Astrocyte of the cerebellum (primary cell): ENCODE results near the gene PLCE1.
A peak's percentile ranks its signal among the peaks of the same experiment; 100 is the strongest.

Source experiments
- DNase-seq: peaks from one replicate; pipeline ENCODE4 v3.0.0-alpha.2; 2011; ENCODE audit warnings: low read depth
- H3K4me3 ChIP-seq: 2 replicates; pipeline ENCODE4 v1.5.1; 2011; ENCODE audit warnings: mild to moderate bottlenecking, low read depth, low read length, moderate library complexity
- in situ Hi-C: cut with HindIII; loops from 2 replicates; pipeline ENCODE4 v1.10.0; 2017; ENCODE audit warnings: low sequenced_read_pairs
- TF ChIP-seq, protein P1 (sequence below): IDR thresholded peaks from 2 replicates; pipeline ENCODE4 v1.5.1; 2012; ENCODE audit warnings: low read length, low read depth, moderate library complexity, mild to moderate bottlenecking; ENCODE audit errors: missing control alignments

The PLCE1 gene

DNA sequence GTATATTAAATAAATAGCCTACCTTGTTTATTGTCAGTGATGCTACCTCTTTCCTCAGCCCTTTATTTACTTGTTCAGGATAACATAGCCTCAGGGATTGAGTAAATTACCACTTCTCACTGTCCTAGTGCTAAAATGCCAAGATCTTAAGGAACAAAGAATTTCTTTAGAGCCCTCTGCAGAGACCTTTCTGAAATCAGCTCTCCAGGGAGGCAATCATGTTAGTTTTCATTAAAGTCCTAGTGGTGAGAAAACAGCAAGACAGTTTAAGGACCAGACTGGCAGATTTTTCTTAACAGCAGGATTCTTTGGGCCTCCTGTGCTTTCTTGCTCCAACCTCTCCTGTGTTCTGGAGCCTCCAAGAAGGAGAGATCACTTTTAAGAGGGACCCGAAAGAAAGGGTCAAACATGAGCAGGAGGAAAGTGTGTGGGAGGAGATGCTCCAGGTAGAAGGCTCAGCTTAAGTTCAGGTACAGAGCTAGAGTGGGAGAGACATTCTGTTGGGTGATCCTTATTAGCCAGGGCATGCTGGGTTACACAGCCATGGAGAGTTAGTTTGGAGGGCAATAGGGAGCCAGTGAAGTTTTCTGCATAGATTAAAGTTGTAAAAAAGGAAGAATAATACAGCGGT lies 1.2 kb upstream of the PLCE1 start:
- TF ChIP-seq, protein P1, sequence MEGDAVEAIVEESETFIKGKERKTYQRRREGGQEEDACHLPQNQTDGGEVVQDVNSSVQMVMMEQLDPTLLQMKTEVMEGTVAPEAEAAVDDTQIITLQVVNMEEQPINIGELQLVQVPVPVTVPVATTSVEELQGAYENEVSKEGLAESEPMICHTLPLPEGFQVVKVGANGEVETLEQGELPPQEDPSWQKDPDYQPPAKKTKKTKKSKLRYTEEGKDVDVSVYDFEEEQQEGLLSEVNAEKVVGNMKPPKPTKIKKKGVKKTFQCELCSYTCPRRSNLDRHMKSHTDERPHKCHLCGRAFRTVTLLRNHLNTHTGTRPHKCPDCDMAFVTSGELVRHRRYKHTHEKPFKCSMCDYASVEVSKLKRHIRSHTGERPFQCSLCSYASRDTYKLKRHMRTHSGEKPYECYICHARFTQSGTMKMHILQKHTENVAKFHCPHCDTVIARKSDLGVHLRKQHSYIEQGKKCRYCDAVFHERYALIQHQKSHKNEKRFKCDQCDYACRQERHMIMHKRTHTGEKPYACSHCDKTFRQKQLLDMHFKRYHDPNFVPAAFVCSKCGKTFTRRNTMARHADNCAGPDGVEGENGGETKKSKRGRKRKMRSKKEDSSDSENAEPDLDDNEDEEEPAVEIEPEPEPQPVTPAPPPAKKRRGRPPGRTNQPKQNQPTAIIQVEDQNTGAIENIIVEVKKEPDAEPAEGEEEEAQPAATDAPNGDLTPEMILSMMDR = peak; percentile 41
- in situ Hi-C loops = no loop called here

DNA sequence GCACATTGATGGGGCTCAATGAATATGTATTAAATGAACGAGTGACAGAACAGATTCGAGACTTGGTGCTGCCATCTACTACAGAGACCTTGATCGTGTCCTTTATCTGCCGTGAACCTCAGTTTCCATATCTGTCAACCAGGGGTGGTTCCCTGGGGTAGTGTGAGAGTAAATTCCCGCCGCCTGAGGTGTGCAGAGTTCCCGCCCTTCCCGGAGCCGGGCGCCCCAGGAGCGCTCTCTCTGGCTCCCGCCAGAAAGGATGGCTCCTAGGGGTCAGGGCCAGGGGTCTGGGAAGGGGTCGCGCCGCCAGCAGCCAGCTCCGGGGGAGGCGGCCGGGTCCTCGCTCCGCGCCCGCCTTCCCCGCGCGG lies 333 bp upstream of the PLCE1 start:
- in situ Hi-C loops = no loop called here
- peak overlapping the region; percentile 72 for H3K4me3 ChIP-seq
- no peak for DNase-seq
- TF ChIP-seq, protein P1 = no peak

More for the DNA sequence above, 1.2 kb upstream of the PLCE1 start:
- no peak overlapping the region for H3K4me3 ChIP-seq
- DNase-seq = no peak

DNA sequence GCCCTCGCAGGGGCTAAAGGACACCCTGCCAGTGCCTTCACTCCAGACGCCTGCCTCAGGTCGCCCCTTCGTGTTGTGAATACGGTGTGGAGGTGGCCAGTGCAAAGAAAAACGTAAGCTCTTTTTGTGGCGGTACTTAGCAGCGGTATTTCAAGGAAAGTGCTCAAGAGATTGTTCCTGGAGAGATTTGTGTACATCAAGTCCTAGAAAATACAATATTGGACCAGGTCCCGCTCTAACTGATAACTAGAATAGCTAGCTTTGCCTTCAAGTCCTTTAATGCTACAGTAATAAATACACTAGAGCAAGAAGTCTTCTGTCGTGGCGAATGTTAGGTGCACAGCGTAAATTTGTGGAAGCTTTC lies 689 bp downstream of the PLCE1 start:
- in situ Hi-C loops = no loop called here
- DNase-seq = no peak

DNA sequence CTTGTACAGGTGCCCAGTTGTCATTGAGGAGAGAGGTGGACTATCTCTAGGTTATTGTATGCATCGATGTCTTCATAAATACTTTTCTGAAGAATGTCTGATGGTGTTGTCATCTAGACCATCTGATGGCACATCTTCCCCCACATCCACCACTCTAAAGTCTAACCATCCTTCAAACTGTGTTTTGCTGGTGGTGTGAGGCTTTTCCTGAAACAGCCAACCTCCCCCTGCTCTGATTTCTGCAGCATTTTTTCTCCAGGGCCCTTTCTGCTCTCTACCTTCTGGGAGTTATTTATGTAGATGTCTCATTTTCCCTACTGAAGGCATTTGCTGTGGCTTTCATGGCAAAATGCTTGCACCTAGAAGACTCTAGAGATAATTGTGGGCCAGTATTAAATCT lies 1.5 kb downstream of the PLCE1 start:
- TF ChIP-seq, protein P1 = no peak
- in situ Hi-C loops = no loop called here
- no peak for DNase-seq
- peak overlapping the region; percentile 72 for H3K4me3 ChIP-seq

More for the DNA sequence above, 689 bp downstream of the PLCE1 start:
- peak overlapping the region; percentile 72 for H3K4me3 ChIP-seq
- TF ChIP-seq, protein P1 = no peak

DNA sequence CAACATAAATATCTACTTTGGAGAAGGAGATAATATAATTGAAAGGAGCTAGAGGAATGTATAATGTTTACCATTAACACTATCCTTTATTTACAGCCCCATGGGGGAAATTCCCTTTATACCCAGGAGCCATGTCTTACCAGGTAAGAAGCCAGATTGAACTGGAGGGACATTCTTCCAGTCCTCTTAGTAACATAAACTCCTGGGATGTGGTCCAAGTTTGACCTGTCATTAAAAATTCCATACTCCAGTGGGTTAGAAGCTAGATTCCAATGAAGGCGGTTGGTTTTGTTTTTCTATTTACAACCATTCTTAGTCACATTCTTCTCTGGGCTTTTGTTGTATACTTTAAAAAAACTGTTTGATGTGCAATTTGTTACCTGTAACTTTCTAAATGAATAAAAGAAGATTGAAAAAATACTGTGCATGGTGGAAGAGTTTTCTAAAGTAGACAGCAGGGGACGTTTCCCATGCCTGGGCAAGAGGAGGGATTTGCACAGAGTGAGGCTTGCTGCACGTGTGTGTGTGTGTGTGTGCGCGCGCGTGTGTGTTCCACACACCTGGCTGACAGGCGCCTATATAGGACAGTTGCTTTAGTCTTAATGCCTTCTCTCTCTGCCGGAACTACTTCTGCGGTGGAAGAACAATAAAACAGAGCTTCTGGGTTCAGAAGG lies 2.0 kb downstream of the PLCE1 start:
- DNase-seq = peak; percentile 80
- TF ChIP-seq, protein P1 = no peak
- in situ Hi-C loops = no loop called here
- peak overlapping the region; percentile 3 for H3K4me3 ChIP-seq

DNA sequence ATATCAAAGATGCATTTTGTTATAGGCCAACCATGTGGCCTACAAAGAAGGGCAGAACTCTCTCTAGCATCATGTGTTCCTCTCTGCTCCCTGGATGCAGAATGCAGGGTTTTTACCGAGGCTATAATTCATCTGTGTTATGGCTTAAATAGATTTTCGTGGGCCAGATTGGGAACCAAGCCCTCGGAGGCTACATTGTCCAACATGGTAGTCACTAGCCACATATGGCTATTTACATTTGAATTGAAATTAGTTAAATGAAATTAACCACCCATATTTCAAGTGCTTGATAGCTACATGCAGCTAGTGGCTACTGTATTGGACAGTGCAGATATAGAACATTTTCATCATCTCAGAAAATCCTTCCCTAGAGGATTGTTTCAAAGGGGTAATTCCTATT lies 2.8 kb downstream of the PLCE1 start:
- DNase-seq = no peak
- in situ Hi-C loops = no loop called here
- TF ChIP-seq, protein P1 = no peak
- no peak overlapping the region for H3K4me3 ChIP-seq
